GM18870 (cell line): ENCODE results near the gene SPARC.

Experiments used
- ATAC-seq: cut with Tn5 transposase; IDR thresholded peaks from one replicate; pipeline ENCODE4 v1.9.1; 2021; ENCODE audit warnings: moderate library complexity; ENCODE audit not compliant: unreplicated experiment

Gene SPARC

GRCh38 chr5:151627650-151628049 is 59.1 kb downstream of the SPARC start:
- ATAC-seq = no peak

- ATAC-seq = no peak
Observed at GRCh38 chr5:151625285-151625684, 61.4 kb downstream of the SPARC start.

GRCh38 chr5:151624476-151624875 is 62.2 kb downstream of the SPARC start:
- no peak for ATAC-seq

GRCh38 chr5:151622367-151623088 is 64.2 kb downstream of the SPARC start:
- ATAC-seq = no peak

- no peak for ATAC-seq
Observed at GRCh38 chr5:151620461-151620840, 66.3 kb downstream of the SPARC start.

GRCh38 chr5:151619812-151620460 is 66.8 kb downstream of the SPARC start:
- ATAC-seq = no peak

GRCh38 chr5:151618907-151619306 is 67.8 kb downstream of the SPARC start:
- ATAC-seq = no peak

- ATAC-seq = no peak
Observed at GRCh38 chr5:151617841-151618710, 68.6 kb downstream of the SPARC start.

GRCh38 chr5:151617383-151617840 is 69.3 kb downstream of the SPARC start:
- ATAC-seq = no peak

- ATAC-seq = no peak
Observed at GRCh38 chr5:151615431-151615830, 71.3 kb downstream of the SPARC start.

GRCh38 chr5:151614565-151614964 is 72.2 kb downstream of the SPARC start:
- ATAC-seq = no peak

GRCh38 chr5:151612689-151613427 is 73.9 kb downstream of the SPARC start:
- peak; percentile 78 for ATAC-seq

- no peak for ATAC-seq
Observed at GRCh38 chr5:151611127-151611775, 75.5 kb downstream of the SPARC start.
